WTC11 (cell line): Measurements from ENCODE around the gene ADCY5. TPM values are rescaled to one million over a fixed set of nuclear protein-coding genes. Genes with fewer than 3 reads are reported as not detected.

Source experiments
- ATAC-seq: fragments of 200-7000 bp; cut with Tn5 transposase; 2 replicates; pipeline ENCODE4 v1.10.0; 2021; ENCODE audit warnings: mild to moderate bottlenecking, moderate library complexity
- CTCF ChIA-PET: fragments of 300-600 bp; sonication (Branson Sonifier 250); formaldehyde crosslinking; loops from one replicate; lab custom pipeline; 2021; ENCODE audit warnings: antibody characterized with exemption; lab: Charles Lee
- POLR2A ChIA-PET: fragments of 350-600 bp; sonication (Branson Sonifier 250); formaldehyde crosslinking; loops from one replicate; lab custom pipeline; 2021; ENCODE audit warnings: antibody characterized with exemption; lab: Charles Lee
- DNase-seq: peaks from one replicate; pipeline ENCODE4 v3.0.0; 2021; ENCODE audit warnings: low spot score
- H3K27ac Mint-ChIP-seq: 2 replicates; pipeline ENCODE4 v1.8.0; 2021; ENCODE audit warnings: mixed read lengths
- H3K27me3 Mint-ChIP-seq: 2 replicates; pipeline ENCODE4 v1.8.0; 2021; ENCODE audit warnings: low read depth, mild to moderate bottlenecking, moderate library complexity, mixed read lengths
- H3K36me3 Mint-ChIP-seq: 2 replicates; pipeline ENCODE4 v1.8.0; 2021; ENCODE audit warnings: mixed read lengths
- H3K4me1 Mint-ChIP-seq: 2 replicates; pipeline ENCODE4 v1.8.0; 2022; ENCODE audit warnings: mixed read lengths
- H3K4me3 Mint-ChIP-seq: 2 replicates; pipeline ENCODE4 v1.8.0; 2021; ENCODE audit warnings: mild to moderate bottlenecking, moderate library complexity, mixed read lengths
- H3K9me3 Mint-ChIP-seq: 2 replicates; pipeline ENCODE4 v1.8.0; 2021; ENCODE audit warnings: mixed read lengths
- CBFB ChIP-seq: sonication (generic); formaldehyde crosslinking; IDR thresholded peaks from 2 replicates; pipeline ENCODE4 v1.8.1; 2022; ENCODE audit warnings: mild to moderate bottlenecking, low read depth, missing genetic modification reagents
- EMX1 ChIP-seq: fragments of 250-450 bp; sonication (Bioruptor Pico); IDR thresholded peaks from 2 replicates; pipeline ENCODE4 v1.8.0; 2021; ENCODE audit warnings: mild to moderate bottlenecking
- ETV6 ChIP-seq: sonication (generic); formaldehyde crosslinking; IDR thresholded peaks from 2 replicates; pipeline ENCODE4 v1.8.1; 2022; ENCODE audit warnings: mild to moderate bottlenecking, missing genetic modification reagents
- GRHL2 ChIP-seq: fragments of 250-450 bp; sonication (Bioruptor Pico); IDR thresholded peaks from 2 replicates; pipeline ENCODE4 v1.8.0; 2022; ENCODE audit warnings: mild to moderate bottlenecking, moderate library complexity; ENCODE audit not compliant: insufficient replicate concordance, severe bottlenecking
- HMGA2 ChIP-seq: fragments of 250-450 bp; sonication (Bioruptor Pico); IDR thresholded peaks from 2 replicates; pipeline ENCODE4 v1.4.0; 2021; ENCODE audit warnings: mild to moderate bottlenecking, moderate library complexity
- IRF2 ChIP-seq: sonication (generic); formaldehyde crosslinking; IDR thresholded peaks from 2 replicates; pipeline ENCODE4 v1.8.0; 2022; ENCODE audit warnings: low read depth, missing genetic modification reagents, borderline replicate concordance
- JUN ChIP-seq: sonication (generic); formaldehyde crosslinking; IDR thresholded peaks from 2 replicates; pipeline ENCODE4 v1.8.0; 2023; ENCODE audit warnings: mild to moderate bottlenecking, missing genetic modification reagents
- KAT7 ChIP-seq: sonication (generic); formaldehyde crosslinking; IDR thresholded peaks from 2 replicates; pipeline ENCODE4 v1.8.1; 2023; ENCODE audit warnings: missing genetic modification reagents, mild to moderate bottlenecking, borderline replicate concordance
- PRRX2 ChIP-seq: fragments of 250-450 bp; sonication (Bioruptor Pico); IDR thresholded peaks from 2 replicates; pipeline ENCODE4 v1.8.0; 2021; ENCODE audit warnings: mild to moderate bottlenecking
- RORB ChIP-seq: fragments of 250-450 bp; sonication (Bioruptor Pico); IDR thresholded peaks from 2 replicates; pipeline ENCODE4 v1.9.0; 2021; ENCODE audit warnings: mild to moderate bottlenecking
- TCF7 ChIP-seq: sonication (generic); formaldehyde crosslinking; IDR thresholded peaks from 2 replicates; pipeline ENCODE4 v1.8.0; 2022; ENCODE audit warnings: mild to moderate bottlenecking, low read depth, missing genetic modification reagents, moderate library complexity
- ZNF138 ChIP-seq: sonication (generic); formaldehyde crosslinking; conservative IDR thresholded peaks from 2 replicates; pipeline ENCODE4 v1.8.1; 2022; ENCODE audit warnings: mild to moderate bottlenecking, moderate library complexity, missing genetic modification reagents
- ZNF396 ChIP-seq: fragments of 250-450 bp; sonication (Bioruptor Pico); IDR thresholded peaks from 2 replicates; pipeline ENCODE4 v1.8.0; 2021; ENCODE audit warnings: mild to moderate bottlenecking, moderate library complexity, borderline replicate concordance
- ZNF671 ChIP-seq: fragments of 250-450 bp; sonication (Bioruptor Pico); IDR thresholded peaks from 2 replicates; pipeline ENCODE4 v1.8.0; 2021; ENCODE audit warnings: mild to moderate bottlenecking
- total RNA-seq: library from RNA; stranded (reverse); gene quantifications from 3 replicates; pipeline ENCODE4 v1.2.3, GENCODE V29; 2021
- TF ChIP-seq, protein P1 (sequence below): sonication (generic); formaldehyde crosslinking; IDR thresholded peaks from 2 replicates; pipeline ENCODE4 v1.8.0; 2023; ENCODE audit warnings: missing genetic modification reagents, mild to moderate bottlenecking, borderline replicate concordance
- TF ChIP-seq, protein P2 (sequence below): sonication (generic); formaldehyde crosslinking; IDR thresholded peaks from 2 replicates; pipeline ENCODE4 v1.8.1; 2022; ENCODE audit warnings: low read depth, mild to moderate bottlenecking, moderate library complexity, missing genetic modification reagents, borderline replicate concordance
- TF ChIP-seq, protein P3 (sequence below): sonication (generic); formaldehyde crosslinking; IDR thresholded peaks from 2 replicates; pipeline ENCODE4 v1.8.0; 2022; ENCODE audit warnings: mild to moderate bottlenecking, missing genetic modification reagents
- TF ChIP-seq, protein P4 (sequence below): sonication (generic); formaldehyde crosslinking; IDR thresholded peaks from 2 replicates; pipeline ENCODE4 v1.8.1; 2022; ENCODE audit warnings: mild to moderate bottlenecking, moderate library complexity, missing genetic modification reagents
- TF ChIP-seq, protein P5 (sequence below): sonication (generic); formaldehyde crosslinking; IDR thresholded peaks from 2 replicates; pipeline ENCODE4 v1.8.1; 2023; ENCODE audit warnings: mild to moderate bottlenecking, moderate library complexity, missing genetic modification reagents
- TF ChIP-seq, protein P6 (sequence below): sonication (generic); formaldehyde crosslinking; IDR thresholded peaks from 2 replicates; pipeline ENCODE4 v1.8.1; 2022; ENCODE audit warnings: missing genetic modification reagents, borderline replicate concordance

The ADCY5 gene
- total RNA-seq, 1 experiment from 2014 or later = 23.5 TPM

DNA sequence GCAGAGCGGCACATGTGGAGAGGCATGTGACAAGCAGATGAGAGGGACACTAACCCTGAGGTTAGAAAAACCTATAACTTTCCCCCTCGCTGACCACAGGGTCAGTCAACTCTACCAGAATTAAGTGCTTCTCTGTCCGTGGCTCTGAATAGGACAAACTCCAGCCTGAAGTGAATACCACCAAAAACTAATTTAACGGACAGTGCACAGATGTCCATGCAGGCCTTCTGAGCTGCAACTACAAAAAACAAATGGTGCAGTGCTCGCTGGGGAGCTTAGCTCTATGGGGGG, 59.3 kb downstream of the ADCY5 start:
- Mint-ChIP-seq H3K4me3 (no peak overlapping the region), H3K9me3 (no peaks in the 10 kb centered on the region), H3K27me3 (no peaks in the 10 kb centered on the region), H3K4me1 (peaks cover 21% of the 10 kb centered on the region), H3K27ac (no peak overlapping the region), H3K36me3 (no peaks in the 10 kb centered on the region)
- POLR2A ChIA-PET = no interaction called here
- CTCF ChIA-PET = interaction anchor here (1.5 kb wide), 1 partner anchor 100 kb away, joined by 4 read pairs; no protein-coding TSS in a partner anchor
- TF ChIP-seq, protein P1, sequence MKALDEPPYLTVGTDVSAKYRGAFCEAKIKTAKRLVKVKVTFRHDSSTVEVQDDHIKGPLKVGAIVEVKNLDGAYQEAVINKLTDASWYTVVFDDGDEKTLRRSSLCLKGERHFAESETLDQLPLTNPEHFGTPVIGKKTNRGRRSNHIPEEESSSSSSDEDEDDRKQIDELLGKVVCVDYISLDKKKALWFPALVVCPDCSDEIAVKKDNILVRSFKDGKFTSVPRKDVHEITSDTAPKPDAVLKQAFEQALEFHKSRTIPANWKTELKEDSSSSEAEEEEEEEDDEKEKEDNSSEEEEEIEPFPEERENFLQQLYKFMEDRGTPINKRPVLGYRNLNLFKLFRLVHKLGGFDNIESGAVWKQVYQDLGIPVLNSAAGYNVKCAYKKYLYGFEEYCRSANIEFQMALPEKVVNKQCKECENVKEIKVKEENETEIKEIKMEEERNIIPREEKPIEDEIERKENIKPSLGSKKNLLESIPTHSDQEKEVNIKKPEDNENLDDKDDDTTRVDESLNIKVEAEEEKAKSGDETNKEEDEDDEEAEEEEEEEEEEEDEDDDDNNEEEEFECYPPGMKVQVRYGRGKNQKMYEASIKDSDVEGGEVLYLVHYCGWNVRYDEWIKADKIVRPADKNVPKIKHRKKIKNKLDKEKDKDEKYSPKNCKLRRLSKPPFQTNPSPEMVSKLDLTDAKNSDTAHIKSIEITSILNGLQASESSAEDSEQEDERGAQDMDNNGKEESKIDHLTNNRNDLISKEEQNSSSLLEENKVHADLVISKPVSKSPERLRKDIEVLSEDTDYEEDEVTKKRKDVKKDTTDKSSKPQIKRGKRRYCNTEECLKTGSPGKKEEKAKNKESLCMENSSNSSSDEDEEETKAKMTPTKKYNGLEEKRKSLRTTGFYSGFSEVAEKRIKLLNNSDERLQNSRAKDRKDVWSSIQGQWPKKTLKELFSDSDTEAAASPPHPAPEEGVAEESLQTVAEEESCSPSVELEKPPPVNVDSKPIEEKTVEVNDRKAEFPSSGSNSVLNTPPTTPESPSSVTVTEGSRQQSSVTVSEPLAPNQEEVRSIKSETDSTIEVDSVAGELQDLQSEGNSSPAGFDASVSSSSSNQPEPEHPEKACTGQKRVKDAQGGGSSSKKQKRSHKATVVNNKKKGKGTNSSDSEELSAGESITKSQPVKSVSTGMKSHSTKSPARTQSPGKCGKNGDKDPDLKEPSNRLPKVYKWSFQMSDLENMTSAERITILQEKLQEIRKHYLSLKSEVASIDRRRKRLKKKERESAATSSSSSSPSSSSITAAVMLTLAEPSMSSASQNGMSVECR (CRISPR knock-in tag) = no peak
- no peak for TF ChIP-seq HMGA2 (CRISPR knock-in tag)
- no peak for TF ChIP-seq KAT7 (CRISPR knock-in tag)
- no peak for TF ChIP-seq ZNF671
- no peak for TF ChIP-seq GRHL2 (CRISPR knock-in tag)
- TF ChIP-seq CBFB = no peak
- TF ChIP-seq PRRX2 (CRISPR knock-in tag) = no peak
- no peak for TF ChIP-seq JUN (CRISPR knock-in tag)
- TF ChIP-seq, protein P2, sequence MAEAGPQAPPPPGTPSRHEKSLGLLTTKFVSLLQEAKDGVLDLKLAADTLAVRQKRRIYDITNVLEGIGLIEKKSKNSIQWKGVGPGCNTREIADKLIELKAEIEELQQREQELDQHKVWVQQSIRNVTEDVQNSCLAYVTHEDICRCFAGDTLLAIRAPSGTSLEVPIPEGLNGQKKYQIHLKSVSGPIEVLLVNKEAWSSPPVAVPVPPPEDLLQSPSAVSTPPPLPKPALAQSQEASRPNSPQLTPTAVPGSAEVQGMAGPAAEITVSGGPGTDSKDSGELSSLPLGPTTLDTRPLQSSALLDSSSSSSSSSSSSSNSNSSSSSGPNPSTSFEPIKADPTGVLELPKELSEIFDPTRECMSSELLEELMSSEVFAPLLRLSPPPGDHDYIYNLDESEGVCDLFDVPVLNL (CRISPR knock-in tag) = no peak
- no peak for TF ChIP-seq IRF2
- no peak for TF ChIP-seq RORB (CRISPR knock-in tag)
- TF ChIP-seq ZNF138 (CRISPR knock-in tag) = no peak
- TF ChIP-seq, protein P3, sequence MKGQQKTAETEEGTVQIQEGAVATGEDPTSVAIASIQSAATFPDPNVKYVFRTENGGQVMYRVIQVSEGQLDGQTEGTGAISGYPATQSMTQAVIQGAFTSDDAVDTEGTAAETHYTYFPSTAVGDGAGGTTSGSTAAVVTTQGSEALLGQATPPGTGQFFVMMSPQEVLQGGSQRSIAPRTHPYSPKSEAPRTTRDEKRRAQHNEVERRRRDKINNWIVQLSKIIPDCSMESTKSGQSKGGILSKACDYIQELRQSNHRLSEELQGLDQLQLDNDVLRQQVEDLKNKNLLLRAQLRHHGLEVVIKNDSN (CRISPR knock-in tag) = no peak
- TF ChIP-seq TCF7 = no peak
- TF ChIP-seq, protein P4, sequence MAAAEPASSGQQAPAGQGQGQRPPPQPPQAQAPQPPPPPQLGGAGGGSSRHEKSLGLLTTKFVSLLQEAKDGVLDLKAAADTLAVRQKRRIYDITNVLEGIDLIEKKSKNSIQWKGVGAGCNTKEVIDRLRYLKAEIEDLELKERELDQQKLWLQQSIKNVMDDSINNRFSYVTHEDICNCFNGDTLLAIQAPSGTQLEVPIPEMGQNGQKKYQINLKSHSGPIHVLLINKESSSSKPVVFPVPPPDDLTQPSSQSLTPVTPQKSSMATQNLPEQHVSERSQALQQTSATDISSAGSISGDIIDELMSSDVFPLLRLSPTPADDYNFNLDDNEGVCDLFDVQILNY (CRISPR knock-in tag) = no peak
- no peak for TF ChIP-seq EMX1 (CRISPR knock-in tag)
- TF ChIP-seq ETV6 = no peak
- no peak for TF ChIP-seq ZNF396 (CRISPR knock-in tag)
- TF ChIP-seq, protein P5, sequence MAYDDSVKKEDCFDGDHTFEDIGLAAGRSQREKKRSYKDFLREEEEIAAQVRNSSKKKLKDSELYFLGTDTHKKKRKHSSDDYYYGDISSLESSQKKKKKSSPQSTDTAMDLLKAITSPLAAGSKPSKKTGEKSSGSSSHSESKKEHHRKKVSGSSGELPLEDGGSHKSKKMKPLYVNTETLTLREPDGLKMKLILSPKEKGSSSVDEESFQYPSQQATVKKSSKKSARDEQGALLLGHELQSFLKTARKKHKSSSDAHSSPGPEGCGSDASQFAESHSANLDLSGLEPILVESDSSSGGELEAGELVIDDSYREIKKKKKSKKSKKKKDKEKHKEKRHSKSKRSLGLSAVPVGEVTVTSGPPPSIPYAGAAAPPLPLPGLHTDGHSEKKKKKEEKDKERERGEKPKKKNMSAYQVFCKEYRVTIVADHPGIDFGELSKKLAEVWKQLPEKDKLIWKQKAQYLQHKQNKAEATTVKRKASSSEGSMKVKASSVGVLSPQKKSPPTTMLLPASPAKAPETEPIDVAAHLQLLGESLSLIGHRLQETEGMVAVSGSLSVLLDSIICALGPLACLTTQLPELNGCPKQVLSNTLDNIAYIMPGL = no peak
- TF ChIP-seq, protein P6, sequence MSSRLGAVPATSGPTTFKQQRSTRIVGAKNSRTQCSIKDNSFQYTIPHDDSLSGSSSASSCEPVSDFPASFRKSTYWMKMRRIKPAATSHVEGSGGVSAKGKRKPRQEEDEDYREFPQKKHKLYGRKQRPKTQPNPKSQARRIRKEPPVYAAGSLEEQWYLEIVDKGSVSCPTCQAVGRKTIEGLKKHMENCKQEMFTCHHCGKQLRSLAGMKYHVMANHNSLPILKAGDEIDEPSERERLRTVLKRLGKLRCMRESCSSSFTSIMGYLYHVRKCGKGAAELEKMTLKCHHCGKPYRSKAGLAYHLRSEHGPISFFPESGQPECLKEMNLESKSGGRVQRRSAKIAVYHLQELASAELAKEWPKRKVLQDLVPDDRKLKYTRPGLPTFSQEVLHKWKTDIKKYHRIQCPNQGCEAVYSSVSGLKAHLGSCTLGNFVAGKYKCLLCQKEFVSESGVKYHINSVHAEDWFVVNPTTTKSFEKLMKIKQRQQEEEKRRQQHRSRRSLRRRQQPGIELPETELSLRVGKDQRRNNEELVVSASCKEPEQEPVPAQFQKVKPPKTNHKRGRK (CRISPR knock-in tag) = no peak
- TF ChIP-seq, all 79 proteins: peak for 0
- DNase-seq = no peak
- ATAC-seq = no peak
